ENCODE data around the gene HMGN2. TPM values are rescaled to one million over a fixed set of nuclear protein-coding genes. Genes with fewer than 3 reads are reported as not detected.

Gene HMGN2
- total RNA-seq, 1 experiment from 2014 or later = 421 TPM

DNA sequence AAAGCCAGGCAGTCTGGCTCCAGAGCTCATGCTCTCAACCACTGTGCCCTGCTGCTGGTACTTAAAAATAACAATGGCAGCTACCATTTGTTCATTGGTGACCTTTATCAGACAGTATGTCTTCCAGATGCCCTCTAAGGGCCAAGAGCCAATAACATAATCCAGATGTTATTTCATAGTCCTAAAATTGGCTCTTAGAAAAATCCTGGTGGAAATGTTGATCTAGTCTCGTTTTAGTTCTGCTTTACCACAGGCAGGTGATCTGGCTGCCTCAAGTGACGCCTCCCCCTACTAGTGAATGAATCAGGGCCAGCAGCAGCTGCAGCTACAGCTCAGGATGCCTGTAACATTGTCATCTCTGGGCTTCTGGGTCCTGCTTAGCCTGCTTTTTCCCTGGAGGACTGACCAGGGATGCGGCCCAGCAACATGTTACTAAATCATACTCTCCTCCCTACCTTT, 12.6 kb upstream of the HMGN2 start:
- no peaks in the 10 kb centered on the region for H3K36me3 ChIP-seq (ENCODE audit: control insufficient read depth, insufficient read depth, low read length)
- CTCF ChIA-PET = no interaction called here

DNA sequence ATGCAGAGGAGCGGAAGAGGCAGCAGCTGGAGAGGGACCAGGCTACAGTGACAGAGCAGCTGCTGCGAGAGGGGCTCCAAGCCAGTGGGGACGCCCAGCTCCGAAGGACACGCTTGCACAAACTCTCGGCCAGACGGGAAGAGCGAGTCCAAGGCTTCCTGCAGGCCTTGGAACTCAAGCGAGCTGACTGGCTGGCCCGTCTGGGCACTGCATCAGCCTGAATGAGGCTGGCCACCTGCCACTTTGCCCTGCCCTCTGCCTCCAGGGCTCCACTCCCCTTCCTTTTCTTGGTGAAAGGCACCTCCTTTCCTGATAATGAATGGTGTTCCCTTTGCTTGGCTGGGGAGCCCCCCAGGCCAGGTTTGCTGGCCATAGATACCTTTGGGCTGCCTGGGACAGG, 3.3 kb upstream of the HMGN2 start:
- TF ChIP-seq CTCF (IDR thresholded peaks at IDR 0.05; ENCODE audit: insufficient read depth in 1 of 2, low read depth in 1 of 2, low read length in 1 of 2, severe bottlenecking in 1 of 2, unreplicated experiment in 1 of 2) = no peak
- intact Hi-C loops (cut with micrococcal nuclease; ENCODE audit: unreplicated experiment) = no loop called here
- Mint-ChIP-seq H3K4me3 (ENCODE audit: unreplicated experiment) (no peak overlapping the region), H3K4me1 (ENCODE audit: low read depth, unreplicated experiment) (peaks cover 12% of the 10 kb centered on the region), H3K27ac (ENCODE audit: unreplicated experiment) (no peak overlapping the region), H3K36me3 (ENCODE audit: insufficient read depth, unreplicated experiment) (peaks cover 65% of the 10 kb centered on the region), H3K27me3 (ENCODE audit: insufficient read depth, unreplicated experiment) (no peaks in the 10 kb centered on the region), H3K9me3 (ENCODE audit: unreplicated experiment) (no peaks in the 10 kb centered on the region)
- CTCF ChIA-PET = no interaction called here
- Histone ChIP-seq H3K4me1 (peaks cover 5% of the 10 kb centered on the region), H3K9me3 (no peaks in the 10 kb centered on the region), H3K4me3 (ENCODE audit: low read depth, low read length) (no peak overlapping the region), H3K27me3 (replicated peaks; ENCODE audit: control insufficient read depth, insufficient read depth, low read length) (no peaks in the 10 kb centered on the region), H3K36me3 (ENCODE audit: control insufficient read depth, insufficient read depth, low read length) (no peaks in the 10 kb centered on the region; the same call in 1 of the 2 replicates)
- POLR2A ChIA-PET = no interaction called here
- no TSS peak for BruUV-seq (replicated peaks)
- no peak for DNase-seq

More for the DNA sequence above, 12.6 kb upstream of the HMGN2 start:
- Histone ChIP-seq H3K4me1 (no peaks in the 10 kb centered on the region), H3K27me3 (replicated peaks; ENCODE audit: control insufficient read depth, insufficient read depth, low read length) (no peaks in the 10 kb centered on the region), H3K4me3 (ENCODE audit: low read depth, low read length) (no peak overlapping the region), H3K9me3 (no peaks in the 10 kb centered on the region)
- Mint-ChIP-seq H3K27me3 (ENCODE audit: insufficient read depth, unreplicated experiment) (no peaks in the 10 kb centered on the region), H3K9me3 (ENCODE audit: unreplicated experiment) (no peaks in the 10 kb centered on the region), H3K4me3 (ENCODE audit: unreplicated experiment) (no peak overlapping the region), H3K27ac (ENCODE audit: unreplicated experiment) (no peak overlapping the region), H3K4me1 (ENCODE audit: low read depth, unreplicated experiment) (no peaks in the 10 kb centered on the region), H3K36me3 (ENCODE audit: insufficient read depth, unreplicated experiment) (peaks cover 44% of the 10 kb centered on the region)
- no TSS peak for BruUV-seq (replicated peaks)
- intact Hi-C loops (cut with micrococcal nuclease; ENCODE audit: unreplicated experiment) = no loop called here
- no peak for TF ChIP-seq CTCF (IDR thresholded peaks at IDR 0.05; ENCODE audit: insufficient read depth in 1 of 2, low read depth in 1 of 2, low read length in 1 of 2, severe bottlenecking in 1 of 2, unreplicated experiment in 1 of 2)
- POLR2A ChIA-PET = no interaction called here
- DNase-seq = no peak

DNA sequence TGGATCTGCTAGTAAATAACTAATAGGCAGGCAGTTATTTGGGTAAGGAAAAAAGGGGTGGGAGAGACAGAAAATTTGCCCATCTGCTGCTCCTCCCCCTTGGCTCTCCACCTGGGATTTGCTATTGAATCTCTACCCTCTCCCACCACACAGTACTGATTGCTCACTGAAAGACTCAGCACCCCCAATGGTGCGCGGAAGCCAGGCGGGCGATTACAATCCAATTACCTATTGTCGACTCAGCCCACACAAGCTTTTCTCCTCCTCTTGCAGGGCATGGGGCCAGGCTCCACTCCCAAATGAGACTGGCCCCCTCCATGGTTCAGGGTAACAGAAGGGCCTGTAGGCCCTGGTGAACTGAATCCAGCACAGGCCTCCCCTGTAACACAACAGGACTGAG, 2.7 kb upstream of the HMGN2 start:
- Mint-ChIP-seq H3K4me3 (ENCODE audit: unreplicated experiment) (no peak overlapping the region), H3K9me3 (ENCODE audit: unreplicated experiment) (no peaks in the 10 kb centered on the region), H3K27me3 (ENCODE audit: insufficient read depth, unreplicated experiment) (no peaks in the 10 kb centered on the region), H3K4me1 (ENCODE audit: low read depth, unreplicated experiment) (peaks cover 12% of the 10 kb centered on the region), H3K36me3 (ENCODE audit: insufficient read depth, unreplicated experiment) (peaks cover 70% of the 10 kb centered on the region), H3K27ac (ENCODE audit: unreplicated experiment) (no peak overlapping the region)
- no peak overlapping the region for H3K4me3 ChIP-seq (ENCODE audit: low read depth, low read length)
- intact Hi-C loops (cut with micrococcal nuclease; ENCODE audit: unreplicated experiment) = no loop called here
- H3K4me1 ChIP-seq = peaks cover 11% of the 10 kb centered on the region
- TF ChIP-seq CTCF (IDR thresholded peaks at IDR 0.05; ENCODE audit: insufficient read depth in 1 of 2, low read depth in 1 of 2, low read length in 1 of 2, severe bottlenecking in 1 of 2, unreplicated experiment in 1 of 2) = no peak
- H3K9me3 ChIP-seq = no peaks in the 10 kb centered on the region
- H3K36me3 ChIP-seq (ENCODE audit: control insufficient read depth, insufficient read depth, low read length) = no peaks in the 10 kb centered on the region; the same call in 1 of the 2 replicates
- no TSS peak for BruUV-seq (replicated peaks)
- no peaks in the 10 kb centered on the region for H3K27me3 ChIP-seq (replicated peaks; ENCODE audit: control insufficient read depth, insufficient read depth, low read length)
- CTCF ChIA-PET = interaction anchor here (0.6 to 0.7 kb wide), 2 partner anchors 106 to 176 kb away, joined by 3 to 4 read pairs; no protein-coding TSS in a partner anchor
- no peak for DNase-seq
- POLR2A ChIA-PET = no interaction called here

Data from Caco-2 (cell line).